GM21423 (cell line): ENCODE measurements around the gene OR2B3.
"Not testable (repeated sequence)": the region's sequence is repeated elsewhere in the genome, so short reads cannot be mapped to it uniquely, and the experiment has no call there.

Source experiments
- ATAC-seq: cut with Tn5 transposase; IDR thresholded peaks from one replicate; pipeline ENCODE4 v1.9.1; 2021; ENCODE audit warnings: mild to moderate bottlenecking, moderate library complexity; ENCODE audit not compliant: unreplicated experiment

Gene OR2B3

GRCh38 chr6:29087213-29087612 lies at the start of gene OR2B3:
Gene OR2B3 (minus strand): TSS chr6:29087313. CDS start chr6:29087248, 65 bp downstream.
- no peak for ATAC-seq

- ATAC-seq = no peak
Observed at GRCh38 chr6:29131691-29132090, 44.6 kb upstream of the OR2B3 start.

- no peak for ATAC-seq
Observed at GRCh38 chr6:29130644-29131043, 43.5 kb upstream of the OR2B3 start.

GRCh38 chr6:29129326-29130012 lies 42.4 kb upstream of the OR2B3 start:
- ATAC-seq = no peak

GRCh38 chr6:29114964-29115363 lies 27.9 kb upstream of the OR2B3 start:
- not testable (repeated sequence) for ATAC-seq

- no peak for ATAC-seq
Observed at GRCh38 chr6:29112135-29112534, 25.0 kb upstream of the OR2B3 start.

GRCh38 chr6:29107758-29108157 lies 20.6 kb upstream of the OR2B3 start, which contains the start of gene OR2J3:
Gene OR2J3 (plus strand): TSS chr6:29108058. CDS start chr6:29111891, 3,833 bp downstream.
- no peak for ATAC-seq

GRCh38 chr6:29099190-29099589 lies 12.1 kb upstream of the OR2B3 start, which contains the start of gene OR2J1:
Gene OR2J1 (plus strand): TSS chr6:29099490. CDS start chr6:29100943, 1,453 bp downstream.
- no peak for ATAC-seq

- ATAC-seq = no peak
Observed at GRCh38 chr6:29097803-29098202, 10.7 kb upstream of the OR2B3 start.

GRCh38 chr6:29092957-29093356 lies 5.8 kb upstream of the OR2B3 start:
- ATAC-seq = no peak

- ATAC-seq = no peak
Observed at GRCh38 chr6:29082457-29082856, 4.7 kb downstream of the OR2B3 start.

- ATAC-seq = no peak
Observed at GRCh38 chr6:29081312-29081711, 5.8 kb downstream of the OR2B3 start.

- ATAC-seq = no peak
Observed at GRCh38 chr6:29079203-29079602, 7.9 kb downstream of the OR2B3 start.

- ATAC-seq = no peak
Observed at GRCh38 chr6:29071831-29072723, 15.0 kb downstream of the OR2B3 start.

GRCh38 chr6:29051680-29052079 lies 35.4 kb downstream of the OR2B3 start:
- no peak for ATAC-seq

GRCh38 chr6:29045075-29045474 lies 42.0 kb downstream of the OR2B3 start, which contains the start of gene OR2W1:
Gene OR2W1 (minus strand): TSS chr6:29045175. CDS start chr6:29045175, 0 bp downstream.
- no peak for ATAC-seq
